ENCODE data around the gene FBF1. TPM values are rescaled to one million over a fixed set of nuclear protein-coding genes. Genes with fewer than 3 reads are reported as not detected.

The FBF1 gene
- total and polyA plus RNA-seq, 2 of the 8 experiments (the other 6 are each of a cell fraction or from before 2014, with no cell fraction given) = 8.1 to 13.1 TPM

GRCh38 chr17:75959051-75959838, 18.4 kb upstream of the FBF1 start:
- 35% methylated on average over 8 of the region's 8 CpGs; no CpG with 5 or more reads in 1 of the 2 experiments for WGBS, 2 experiments (ENCODE audit: extremely low coverage in 1 of 2, insufficient coverage in 1 of 2, insufficient read length in 1 of 2, insufficient replicate concordance in 2 of 2, low coverage in 1 of 2, low lambda C conversion rate in 2 of 2, missing lambda C conversion rate in 1 of 2)
- peak overlapping the region; percentile 53 for H4K5ac ChIP-seq (ENCODE audit: insufficient read length, low read depth, low read length)
- TF ChIP-seq CREB1 (IDR thresholded peaks at IDR 0.05) = peak; percentile 24; the same call in 1 of the 2 replicates
- TF ChIP-seq TEAD4 (IDR thresholded peaks at IDR 0.05; ENCODE audit: low read depth, low read length) = no peak
- TF ChIP-seq ASH2L (IDR thresholded peaks at IDR 0.05; ENCODE audit: low read length) = peak; percentile 27
- TF ChIP-seq ATF3 (IDR thresholded peaks at IDR 0.05; ENCODE audit: insufficient read depth, low read depth, low read length) = no peak
- peaks cover 0 to 29% of the 10 kb centered on the region in 2 experiments; a peak in 2 of 4 replicates for H3K79me2 ChIP-seq (ENCODE audit: control insufficient read depth in 1 of 2, insufficient read depth in 2 of 2, low read length in 2 of 2)
- peak overlapping the region; percentile 78; the same call in 1 of the 2 replicates for H3K18ac ChIP-seq (ENCODE audit: extremely low read depth, low read length)
- no peak overlapping the region for H3K14ac ChIP-seq (ENCODE audit: insufficient read length)
- no peak overlapping the region for H2AFZ ChIP-seq (ENCODE audit: low read length)
- H3K56ac ChIP-seq (replicated peaks; ENCODE audit: insufficient read length, low read depth, low read length) = no peak overlapping the region
- H3K4me3 ChIP-seq (ENCODE audit: extremely low read depth in 1 of 4, insufficient read depth in 2 of 4, low read depth in 3 of 4, low read length in 4 of 4) = peak overlapping the region in 1 of 4 experiments; percentile 39; a peak in 2 of 8 replicates
- H3K79me1 ChIP-seq (ENCODE audit: low read depth, low read length) = no peaks in the 10 kb centered on the region; the same call in 1 of the 2 replicates
- no peak for FAIRE-seq
- no peak overlapping the region for H3K27ac ChIP-seq (ENCODE audit: low read depth, low read length)
- 0 out of 2 replicates have a peak overlapping the region, but pooled peaks have one; percentile 61 for H2BK20ac ChIP-seq (ENCODE audit: low read length)
- ChIA-PET POLR2A (ENCODE audit: partially characterized antibody) (interaction anchor here (0.6 to 1.8 kb wide), 7 partner anchors 18 to 179 kb away, joined by 3 to 7 read pairs (median 3); partner anchors contain the start of gene FBF1), CTCF (ENCODE audit: partially characterized antibody) (interaction anchor here (0.8 to 2.3 kb wide), 8 partner anchors 13 to 111 kb away, joined by 3 to 7 read pairs (median 4); no protein-coding TSS in a partner anchor)
- no peaks in the 10 kb centered on the region for H3K23me2 ChIP-seq (ENCODE audit: low read depth, low read length)
- no peaks in the 10 kb centered on the region for H3K27me3 ChIP-seq (replicated peaks in 1 of 4; ENCODE audit: control insufficient read depth in 3 of 4, extremely low read depth in 1 of 4, insufficient read depth in 3 of 4, low read length in 3 of 4)
- no peaks in the 10 kb centered on the region for H3K9me3 ChIP-seq (ENCODE audit: insufficient read depth in 2 of 2, low read depth in 1 of 2, low read length in 1 of 2)
- peak overlapping the region; percentile 72 for H2BK120ac ChIP-seq (replicated peaks; ENCODE audit: low read depth, low read length)
- no peak overlapping the region for H3K23ac ChIP-seq (ENCODE audit: insufficient read length)
- no peak overlapping the region for H3K9ac ChIP-seq (replicated peaks in 1 of 4; ENCODE audit: extremely low read depth in 1 of 4, low read depth in 3 of 4, low read length in 3 of 4)
- H4K91ac ChIP-seq (replicated peaks; ENCODE audit: insufficient read length, low read length) = no peak overlapping the region
- H2AK5ac ChIP-seq (ENCODE audit: low read depth, low read length) = no peak overlapping the region
- peaks cover 0 to 13% (median 10%) of the 10 kb centered on the region in 4 experiments; a peak in 6 of 8 replicates for H3K36me3 ChIP-seq (ENCODE audit: control insufficient read depth in 2 of 4, insufficient read depth in 4 of 4, low read length in 3 of 4)
- DNase-seq (ENCODE audit: low read depth in 1 of 2, low spot score in 2 of 2) = no peak
- no peak overlapping the region for H4K8ac ChIP-seq (ENCODE audit: extremely low read depth, insufficient read depth, low read length)
- H3K4me2 ChIP-seq (ENCODE audit: insufficient read depth in 1 of 2, low read depth in 2 of 2, low read length in 2 of 2) = peak overlapping the region; percentile 44
- H2BK5ac ChIP-seq (ENCODE audit: low read depth, low read length) = no peak overlapping the region; the same call in 1 of the 2 replicates
- H2BK12ac ChIP-seq (ENCODE audit: low read depth, low read length) = no peak overlapping the region
- H4K20me1 ChIP-seq (replicated peaks in 1 of 2; ENCODE audit: control insufficient read depth in 1 of 2, insufficient read depth in 2 of 2, low read length in 2 of 2) = no peaks in the 10 kb centered on the region
- H3K4ac ChIP-seq (replicated peaks; ENCODE audit: insufficient read length, low read depth, low read length) = no peak overlapping the region
- H3K4me1 ChIP-seq (replicated peaks in 1 of 4; ENCODE audit: control insufficient read depth in 3 of 4, insufficient read depth in 4 of 4, low read length in 3 of 4) = peaks cover 0 to 14% (median 7%) of the 10 kb centered on the region in 4 experiments; a peak in 4 of 7 replicates
- no peak overlapping the region for H2BK15ac ChIP-seq (ENCODE audit: low read length)
